Umbilical cord (tissue), 2 donors: ENCODE results near the gene EID1. TPM values are rescaled to one million over a fixed set of nuclear protein-coding genes. Genes with fewer than 3 reads are reported as not detected.
"Not testable (repeated sequence)": the region's sequence is repeated elsewhere in the genome, so short reads cannot be mapped to it uniquely, and the experiment has no call there.

ENCODE experiments used
- DNase-seq: peaks from one replicate; pipeline ENCODE4 v3.0.0-alpha.2; 2015; ENCODE audit warnings: low spot score
- total RNA-seq: library from RNA; depleted of rRNA; stranded (reverse); fragments of >200 nt; gene quantifications from one replicate; pipeline ENCODE4 v1.2.3, GENCODE V29; 2014; ENCODE audit warnings: low replicate concordance; ENCODE audit not compliant: insufficient read depth

EID1 gene
- total RNA-seq, 1 donor from 2014 or later, result 237 TPM

DNA sequence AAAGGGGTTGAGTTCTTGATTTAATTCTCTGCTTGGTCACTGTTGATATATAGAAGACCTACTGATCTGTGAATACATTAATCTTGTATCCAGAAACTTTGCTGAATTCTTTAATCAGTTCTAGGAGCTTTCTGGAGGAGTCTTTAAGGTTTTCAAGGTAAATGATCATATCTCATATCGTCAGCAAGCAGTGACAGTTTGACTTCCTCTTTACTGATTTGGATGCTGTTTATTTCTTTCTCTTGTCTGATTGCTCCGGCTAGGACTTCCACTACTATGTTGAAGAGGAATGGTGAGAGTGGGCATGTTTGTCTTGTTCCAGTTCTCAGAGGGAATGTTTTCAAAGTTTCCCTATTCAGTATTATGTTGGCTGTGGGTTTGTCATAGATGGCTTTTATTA lies 31.4 kb downstream of the EID1 start:
- not testable (repeated sequence) for DNase-seq

DNA sequence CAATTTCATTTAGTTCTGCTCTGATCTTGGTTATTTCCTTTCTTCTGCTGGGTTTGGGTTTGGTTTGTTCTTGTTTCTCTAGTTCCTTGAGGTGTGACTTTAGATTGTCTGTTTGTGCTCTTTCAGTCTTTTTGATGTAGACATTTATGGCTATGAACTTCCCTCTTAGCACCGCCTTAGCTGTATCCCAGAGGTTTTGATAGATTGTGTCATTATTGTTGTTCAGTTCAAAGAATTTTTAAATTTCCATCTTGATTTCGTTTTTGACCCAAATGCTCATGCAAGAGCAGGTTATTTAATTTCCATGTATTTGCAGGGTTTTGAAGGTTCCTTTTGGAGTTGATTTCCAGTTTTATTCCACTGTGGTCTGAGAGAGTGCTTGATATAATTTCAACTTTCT lies 32.6 kb downstream of the EID1 start:
- not testable (repeated sequence) for DNase-seq

DNA sequence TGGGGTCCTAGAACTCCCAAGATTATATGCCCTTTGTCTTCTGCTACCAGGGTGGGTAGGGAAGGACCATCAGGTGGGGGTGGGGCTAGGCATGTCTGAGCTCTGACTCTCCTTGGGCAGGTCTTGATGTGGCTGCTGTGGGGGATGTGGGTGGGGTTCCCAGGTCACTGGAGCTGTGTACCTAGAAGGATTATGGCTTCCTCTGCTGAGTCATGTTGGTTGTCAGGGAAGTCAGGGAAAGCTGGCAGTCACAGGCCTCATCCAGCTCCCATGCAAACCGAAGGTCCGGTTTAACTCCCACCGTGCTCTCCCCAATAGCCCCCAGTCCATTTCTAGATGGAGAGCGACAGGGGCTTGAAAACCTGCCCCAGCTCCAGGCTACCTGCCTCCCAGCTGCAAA lies 35.2 kb downstream of the EID1 start:
- DNase-seq, result no peak

DNA sequence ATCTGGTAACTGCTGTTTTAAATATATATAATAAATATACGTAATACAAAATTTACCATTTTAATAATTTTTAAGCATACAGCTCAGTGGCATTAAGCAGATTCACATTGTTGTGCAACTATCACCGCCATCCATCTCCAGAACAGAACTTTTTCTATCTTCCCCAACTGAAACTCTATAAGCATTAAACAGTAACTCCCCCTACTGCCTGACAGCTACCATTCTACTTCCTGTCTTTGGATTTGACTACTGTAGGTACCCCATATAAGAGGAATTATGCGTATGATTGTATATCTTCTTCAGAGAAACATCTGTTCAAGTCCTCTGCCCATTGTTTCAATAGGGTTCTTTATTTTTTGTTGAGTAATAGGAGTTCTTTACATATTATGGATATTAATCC lies 36.8 kb downstream of the EID1 start:
- DNase-seq, result no peak

DNA sequence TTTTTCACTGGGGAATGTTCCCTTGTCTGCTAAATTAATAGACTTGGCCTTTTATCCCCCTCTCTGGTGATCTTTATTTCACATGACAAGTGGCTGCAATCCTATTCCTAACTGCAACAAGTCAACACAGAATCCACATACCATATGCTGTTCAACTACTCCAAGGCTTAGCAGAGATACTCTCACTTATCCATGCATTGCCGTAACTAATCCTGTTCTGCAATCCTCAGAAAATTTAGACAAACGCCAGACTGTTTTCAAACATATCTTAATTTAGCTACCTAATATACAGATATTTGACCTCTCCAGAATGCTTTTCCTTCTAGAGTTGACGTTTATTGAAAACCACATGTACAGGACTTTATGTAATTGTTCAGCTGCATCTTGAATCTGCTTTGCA lies 37.9 kb downstream of the EID1 start:
- peak; percentile 69 for DNase-seq

DNA sequence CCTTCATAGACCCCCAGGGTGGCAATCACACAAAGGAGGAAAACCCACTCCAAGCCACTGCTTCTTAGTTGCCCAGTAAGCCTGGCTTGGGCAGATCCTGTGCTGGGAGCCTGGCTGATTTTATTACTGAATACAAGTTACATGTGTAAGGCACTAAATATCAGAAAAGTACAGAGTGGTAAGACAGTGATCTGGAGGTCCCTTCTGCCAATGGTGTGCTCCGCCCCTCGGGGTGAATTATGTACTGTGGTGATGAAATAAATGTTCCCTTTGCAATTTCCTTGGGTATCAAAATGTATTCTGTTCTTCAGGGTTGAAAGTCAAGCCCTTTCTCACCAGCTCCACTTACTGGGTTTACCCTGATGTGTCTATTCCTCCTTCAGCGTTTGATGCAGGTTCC lies 38.8 kb downstream of the EID1 start:
- DNase-seq, result no peak

DNA sequence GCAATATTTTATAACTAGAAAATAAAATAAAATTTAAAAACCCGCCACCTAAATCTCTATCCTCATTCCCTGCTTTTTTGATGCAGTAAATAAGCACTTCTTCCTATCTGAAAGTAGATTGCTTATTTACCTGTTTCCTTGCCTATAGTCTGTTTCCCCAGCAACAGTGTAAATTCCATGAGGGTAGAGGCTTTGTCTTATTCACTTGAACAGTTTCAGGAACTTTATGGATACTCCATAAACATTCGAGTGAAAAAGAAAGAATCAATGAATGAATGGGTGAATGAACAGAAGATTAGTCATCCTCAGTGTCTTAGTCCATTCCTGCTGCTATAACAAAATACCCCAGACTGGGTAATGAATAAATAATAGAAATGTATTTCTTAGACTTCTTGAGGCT lies 44.1 kb downstream of the EID1 start:
- DNase-seq, result no peak

DNA sequence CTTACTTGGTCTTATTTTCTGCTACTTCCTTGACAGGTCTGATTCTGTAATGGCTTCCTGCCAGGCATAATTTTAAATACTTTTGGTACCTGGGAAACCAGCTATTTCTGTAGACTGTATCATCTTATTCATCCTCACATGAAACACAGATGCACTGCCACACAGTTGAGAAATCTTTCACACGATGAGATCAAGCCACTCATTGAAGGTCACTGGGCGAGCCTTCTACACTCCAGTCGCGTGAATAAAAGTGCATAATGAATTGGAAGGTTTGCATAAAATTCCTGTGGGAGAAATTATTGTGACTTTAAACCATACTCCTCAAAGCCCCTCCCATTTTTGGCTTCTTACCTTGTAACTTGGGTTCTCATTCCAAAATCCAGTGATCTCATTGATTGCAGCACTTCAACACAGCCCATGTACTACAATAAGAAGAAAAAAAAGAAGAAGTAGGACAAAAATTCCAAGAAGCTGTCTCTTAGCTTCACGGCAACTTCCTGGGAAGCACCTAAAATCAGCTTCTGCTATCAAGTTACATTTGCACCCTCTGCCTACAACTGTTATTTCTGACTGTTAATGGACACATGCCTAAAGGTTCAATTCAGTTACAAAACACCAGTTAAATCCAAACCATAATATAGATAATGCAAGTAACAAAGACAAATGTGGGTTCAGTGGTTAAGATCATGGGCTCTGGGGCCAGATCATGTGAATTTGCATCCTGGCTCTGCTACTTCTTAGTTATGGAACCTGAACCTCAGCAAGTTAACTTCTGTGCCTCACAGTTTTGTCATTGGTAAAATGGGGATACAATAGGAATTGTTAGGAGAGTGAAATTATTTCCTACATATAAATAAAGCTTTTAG lies 46.8 kb downstream of the EID1 start:
- no peak for DNase-seq

DNA sequence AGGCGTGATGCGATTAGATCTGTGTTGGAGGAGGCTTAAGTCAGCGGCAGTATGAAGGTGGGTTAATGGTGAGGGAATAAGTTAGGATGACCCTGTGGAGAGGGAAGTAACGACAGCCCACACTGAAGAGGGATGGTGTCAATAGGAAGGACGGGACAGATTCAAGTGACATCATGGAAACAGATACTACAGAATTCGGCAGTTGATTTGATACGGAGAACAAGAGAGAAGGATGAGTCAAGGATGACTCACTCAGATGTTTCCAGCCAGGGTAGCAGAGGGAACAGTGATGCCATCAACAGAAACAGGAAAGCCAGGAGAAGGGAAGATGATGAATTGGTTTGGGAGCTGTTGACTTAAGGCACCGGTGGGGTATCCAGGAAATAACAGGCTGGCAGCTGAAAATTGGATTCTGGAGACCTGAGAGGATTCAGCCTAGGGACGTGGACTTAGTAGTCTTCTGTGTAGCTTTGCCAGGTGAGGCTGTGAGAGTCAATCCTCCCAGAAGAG lies 47.8 kb downstream of the EID1 start:
- DNase-seq, result peak; percentile 4

DNA sequence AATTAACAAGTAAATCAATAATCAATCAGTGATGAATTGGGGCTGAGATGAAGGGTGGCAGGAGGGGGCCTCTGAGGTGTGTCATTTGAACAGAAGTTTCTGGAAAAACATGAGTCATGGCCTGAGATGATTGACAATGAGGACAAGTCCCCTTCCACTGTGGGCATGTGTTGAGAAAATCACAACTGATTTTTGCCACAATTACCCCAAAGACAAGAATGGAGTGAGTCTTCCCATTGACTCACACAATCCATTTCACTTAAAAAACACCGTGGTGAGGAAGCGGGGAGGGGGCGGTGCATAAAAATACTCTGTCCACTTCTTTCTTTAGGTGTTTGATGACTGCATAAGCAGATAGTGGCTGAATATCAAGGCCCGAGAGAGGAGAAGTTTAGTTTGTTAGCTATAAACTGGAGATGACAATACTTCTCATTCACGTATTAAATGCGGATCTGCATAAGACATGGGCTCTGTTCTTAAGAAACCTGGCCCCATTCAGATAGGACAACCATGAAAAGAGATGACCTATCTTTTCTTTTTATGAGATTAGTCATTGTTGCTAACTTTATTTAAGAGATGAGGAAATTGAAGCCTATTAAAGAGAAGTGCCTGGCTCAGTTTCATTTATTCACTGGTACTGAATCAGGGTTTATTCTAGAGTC lies 51.1 kb downstream of the EID1 start:
- DNase-seq, result no peak

DNA sequence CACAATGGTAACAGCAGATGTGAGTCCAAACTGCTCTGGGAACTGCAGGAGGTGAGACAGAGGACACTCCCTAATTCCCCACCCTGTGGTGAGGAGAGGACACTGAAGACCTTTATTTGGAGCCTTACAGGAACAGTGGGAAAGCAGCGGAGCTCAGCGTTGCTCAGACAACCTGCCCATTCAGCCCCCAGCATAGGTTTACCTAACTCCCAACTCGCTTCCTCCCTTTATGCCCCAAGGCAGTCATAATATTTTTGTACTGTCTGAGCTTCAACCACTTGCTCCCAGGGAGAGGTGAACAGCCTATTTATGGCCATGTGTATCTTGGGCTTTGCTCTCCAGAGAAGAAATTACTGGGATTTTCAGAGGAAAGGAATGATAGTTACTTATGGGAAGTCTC lies 51.7 kb downstream of the EID1 start:
- DNase-seq, result peak; percentile 9

Other genes starting within 250 kb of the EID1 start
- 1,693 TPM for gene FBN1, start 232.4 kb upstream of the EID1 start, total RNA-seq
- gene CEP152, start 67.1 kb upstream of the EID1 start, total RNA-seq, result 15.2 TPM
- 4.8 TPM for gene SHC4, start 85.8 kb downstream of the EID1 start, total RNA-seq
- 46.5 TPM for gene SECISBP2L, start 168.3 kb downstream of the EID1 start, total RNA-seq